DOHH2 (cell line): Measurements from ENCODE around the gene TRIM63.

Source experiments
- CTCF ChIP-seq: fragments of 200-600 bp; sonication (generic); IDR thresholded peaks from one replicate; pipeline ENCODE4 v1.5.1; 2014; ENCODE audit warnings: antibody characterized with exemption, mild to moderate bottlenecking, low read depth, low read length; ENCODE audit not compliant: poor library complexity, severe bottlenecking
- EZH2phosphoT487 ChIP-seq: fragments of 200-600 bp; sonication (generic); IDR thresholded peaks from 2 replicates; pipeline ENCODE4 v1.6.1; 2017; ENCODE audit warnings: borderline replicate concordance, mild to moderate bottlenecking, antibody characterized with exemption, low read length, moderate library complexity, mixed read lengths

- TF ChIP-seq EZH2phosphoT487 (no peak), CTCF (no peak)
Measured at GRCh38 chr1:26043765-26044164, 23.7 kb downstream of the TRIM63 start.
